WTC11 (cell line): ENCODE results near the gene APOL3. TPM values are rescaled to one million over a fixed set of nuclear protein-coding genes. Genes with fewer than 3 reads are reported as not detected.

Experiments
- ATAC-seq: fragments of 200-7000 bp; cut with Tn5 transposase; 2 replicates; pipeline ENCODE4 v1.10.0; 2021; ENCODE audit warnings: mild to moderate bottlenecking, moderate library complexity
- CTCF ChIA-PET: fragments of 300-600 bp; sonication (Branson Sonifier 250); formaldehyde crosslinking; loops from one replicate; lab custom pipeline; 2021; ENCODE audit warnings: antibody characterized with exemption; lab: Charles Lee
- POLR2A ChIA-PET: fragments of 350-600 bp; sonication (Branson Sonifier 250); formaldehyde crosslinking; loops from one replicate; lab custom pipeline; 2021; ENCODE audit warnings: antibody characterized with exemption; lab: Charles Lee
- DNase-seq: peaks from one replicate; pipeline ENCODE4 v3.0.0; 2021; ENCODE audit warnings: low spot score
- H3K27ac Mint-ChIP-seq: 2 replicates; pipeline ENCODE4 v1.8.0; 2021; ENCODE audit warnings: mixed read lengths
- H3K27me3 Mint-ChIP-seq: 2 replicates; pipeline ENCODE4 v1.8.0; 2021; ENCODE audit warnings: low read depth, mild to moderate bottlenecking, moderate library complexity, mixed read lengths
- H3K36me3 Mint-ChIP-seq: 2 replicates; pipeline ENCODE4 v1.8.0; 2021; ENCODE audit warnings: mixed read lengths
- H3K4me1 Mint-ChIP-seq: 2 replicates; pipeline ENCODE4 v1.8.0; 2022; ENCODE audit warnings: mixed read lengths
- H3K4me3 Mint-ChIP-seq: 2 replicates; pipeline ENCODE4 v1.8.0; 2021; ENCODE audit warnings: mild to moderate bottlenecking, moderate library complexity, mixed read lengths
- H3K9me3 Mint-ChIP-seq: 2 replicates; pipeline ENCODE4 v1.8.0; 2021; ENCODE audit warnings: mixed read lengths
- CBFB ChIP-seq: sonication (generic); formaldehyde crosslinking; IDR thresholded peaks from 2 replicates; pipeline ENCODE4 v1.8.1; 2022; ENCODE audit warnings: mild to moderate bottlenecking, low read depth, missing genetic modification reagents
- GRHL2 ChIP-seq: fragments of 250-450 bp; sonication (Bioruptor Pico); IDR thresholded peaks from 2 replicates; pipeline ENCODE4 v1.8.0; 2022; ENCODE audit warnings: mild to moderate bottlenecking, moderate library complexity; ENCODE audit not compliant: insufficient replicate concordance, severe bottlenecking
- IRF2 ChIP-seq: sonication (generic); formaldehyde crosslinking; IDR thresholded peaks from 2 replicates; pipeline ENCODE4 v1.8.0; 2022; ENCODE audit warnings: low read depth, missing genetic modification reagents, borderline replicate concordance
- NFYB ChIP-seq: sonication (generic); formaldehyde crosslinking; conservative IDR thresholded peaks from 2 replicates; pipeline ENCODE4 v1.8.0; 2022; ENCODE audit warnings: low read depth, missing genetic modification reagents
- NR1H2 ChIP-seq: sonication (generic); formaldehyde crosslinking; IDR thresholded peaks from 2 replicates; pipeline ENCODE4 v1.9.0; 2021; ENCODE audit warnings: mild to moderate bottlenecking, moderate library complexity, missing genetic modification reagents
- NR3C1 ChIP-seq: sonication (generic); formaldehyde crosslinking; conservative IDR thresholded peaks from 2 replicates; pipeline ENCODE4 v1.8.1; 2023; ENCODE audit warnings: low read depth, mild to moderate bottlenecking, missing genetic modification reagents
- SMAD4 ChIP-seq: sonication (generic); formaldehyde crosslinking; IDR thresholded peaks from 2 replicates; pipeline ENCODE4 v1.8.0; 2022; ENCODE audit warnings: mild to moderate bottlenecking, missing genetic modification reagents
- TEAD1 ChIP-seq: sonication (generic); formaldehyde crosslinking; IDR thresholded peaks from 2 replicates; pipeline ENCODE4 v1.8.0; 2022; ENCODE audit warnings: mild to moderate bottlenecking, missing genetic modification reagents
- ZNF416 ChIP-seq: fragments of 250-450 bp; sonication (Bioruptor Pico); IDR thresholded peaks from 2 replicates; pipeline ENCODE4 v1.9.0; 2021; ENCODE audit warnings: mild to moderate bottlenecking, inconsistent platforms
- total RNA-seq: library from RNA; stranded (reverse); gene quantifications from 3 replicates; pipeline ENCODE4 v1.2.3, GENCODE V29; 2021
- TF ChIP-seq, protein P1 (sequence below): sonication (generic); formaldehyde crosslinking; IDR thresholded peaks from 2 replicates; pipeline ENCODE4 v1.8.0; 2022; ENCODE audit warnings: mild to moderate bottlenecking, missing genetic modification reagents
- TF ChIP-seq, protein P2 (sequence below): sonication (generic); formaldehyde crosslinking; IDR thresholded peaks from 2 replicates; pipeline ENCODE4 v1.8.1; 2022; ENCODE audit warnings: low read depth, missing genetic modification reagents, borderline replicate concordance
- TF ChIP-seq, protein P3 (sequence below): fragments of 250-450 bp; sonication (Bioruptor Pico); IDR thresholded peaks from 2 replicates; pipeline ENCODE4 v1.9.0; 2021; ENCODE audit warnings: mild to moderate bottlenecking
- TF ChIP-seq, protein P4 (sequence below): sonication (generic); formaldehyde crosslinking; conservative IDR thresholded peaks from 2 replicates; pipeline ENCODE4 v1.8.1; 2023; ENCODE audit warnings: mild to moderate bottlenecking, low read depth, missing genetic modification reagents, moderate library complexity
- TF ChIP-seq, protein P5 (sequence below): sonication (generic); formaldehyde crosslinking; IDR thresholded peaks from 2 replicates; pipeline ENCODE4 v1.8.0; 2022; ENCODE audit warnings: missing genetic modification reagents

Gene APOL3
- total RNA-seq, 1 experiment from 2014 or later = 0.26 TPM

DNA sequence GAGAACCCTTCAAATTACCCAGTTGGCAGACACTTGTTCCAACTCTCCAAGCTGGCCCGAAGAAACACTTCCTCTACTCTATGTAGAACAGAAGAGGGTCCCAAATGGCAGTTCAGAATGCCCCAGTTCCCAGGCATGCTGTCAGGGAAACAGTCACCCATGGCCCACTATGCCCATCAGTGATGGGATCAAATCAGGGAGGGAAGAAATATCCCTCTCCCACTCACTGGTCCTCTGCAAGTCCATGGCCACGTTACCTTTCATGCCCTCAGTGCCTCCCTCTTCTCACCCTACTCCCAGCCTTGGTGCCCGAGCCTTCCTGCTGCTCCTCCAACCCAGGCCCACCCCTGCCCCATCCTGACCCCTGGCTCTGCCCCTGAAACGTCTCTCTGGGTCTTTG is 16.6 kb downstream of the APOL3 start (continued):
- TF ChIP-seq ZNF416 (CRISPR knock-in tag) = no peak

DNA sequence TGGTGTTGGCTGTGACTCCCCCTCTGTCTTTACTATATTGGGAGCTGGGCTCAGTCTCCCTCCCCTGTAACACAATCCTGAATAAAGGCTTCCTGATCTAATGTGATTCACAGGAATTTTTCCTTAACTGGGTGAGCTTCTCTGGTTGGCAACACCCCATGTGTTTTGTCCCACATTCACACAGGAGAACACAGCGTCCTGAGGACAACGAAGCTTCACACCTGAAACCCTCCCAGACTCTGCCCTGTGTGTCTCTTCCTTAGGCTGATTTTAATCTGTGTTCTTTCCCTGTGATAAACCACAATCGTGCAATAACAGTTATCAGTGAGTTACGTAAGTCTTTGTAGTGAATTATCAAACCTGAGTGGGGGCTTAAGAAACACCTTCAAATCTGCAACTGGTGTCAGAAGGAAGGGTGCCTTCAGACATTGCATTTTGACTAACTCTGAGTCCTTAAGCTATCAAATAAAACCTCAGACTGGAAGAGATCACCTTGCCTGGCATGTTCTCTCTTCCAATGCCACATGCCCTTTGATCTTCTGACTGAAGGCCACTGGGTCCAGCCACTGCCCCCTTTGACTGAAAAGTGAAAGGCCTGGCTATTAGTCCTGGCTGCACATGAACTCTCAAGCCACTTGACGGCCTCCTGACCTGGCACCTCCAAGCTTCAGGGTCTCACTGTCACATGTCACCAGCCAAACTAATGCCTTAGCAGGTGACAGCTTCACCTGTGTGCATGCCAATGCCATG is 17.3 kb downstream of the APOL3 start:
- CTCF ChIA-PET = interaction anchor here (0.7 to 4.2 kb wide), 2 partner anchors 37 to 175 kb away, joined by 3 to 25 read pairs; no protein-coding TSS in a partner anchor

More for the DNA sequence above, 17.3 kb downstream of the APOL3 start:
- DNase-seq = no peak
- peaks cover 23% of the 10 kb centered on the region for H3K4me1 Mint-ChIP-seq
- H3K27ac Mint-ChIP-seq = no peak overlapping the region
- ATAC-seq = no peak
- H3K4me3 Mint-ChIP-seq = no peak overlapping the region
- POLR2A ChIA-PET = no interaction called here
- H3K27me3 Mint-ChIP-seq = no peaks in the 10 kb centered on the region; the same call in 1 of the 2 replicates
- no peaks in the 10 kb centered on the region for H3K9me3 Mint-ChIP-seq
- TF ChIP-seq IRF2 (CRISPR knock-in tag) (no peak), TEAD1 (CRISPR knock-in tag) (no peak), SMAD4 (CRISPR knock-in tag) (no peak), CBFB (no peak), NR3C1 (CRISPR knock-in tag) (no peak), GRHL2 (no peak), NFYB (CRISPR knock-in tag) (no peak), NR1H2 (CRISPR knock-in tag) (no peak)
- TF ChIP-seq, protein P1, sequence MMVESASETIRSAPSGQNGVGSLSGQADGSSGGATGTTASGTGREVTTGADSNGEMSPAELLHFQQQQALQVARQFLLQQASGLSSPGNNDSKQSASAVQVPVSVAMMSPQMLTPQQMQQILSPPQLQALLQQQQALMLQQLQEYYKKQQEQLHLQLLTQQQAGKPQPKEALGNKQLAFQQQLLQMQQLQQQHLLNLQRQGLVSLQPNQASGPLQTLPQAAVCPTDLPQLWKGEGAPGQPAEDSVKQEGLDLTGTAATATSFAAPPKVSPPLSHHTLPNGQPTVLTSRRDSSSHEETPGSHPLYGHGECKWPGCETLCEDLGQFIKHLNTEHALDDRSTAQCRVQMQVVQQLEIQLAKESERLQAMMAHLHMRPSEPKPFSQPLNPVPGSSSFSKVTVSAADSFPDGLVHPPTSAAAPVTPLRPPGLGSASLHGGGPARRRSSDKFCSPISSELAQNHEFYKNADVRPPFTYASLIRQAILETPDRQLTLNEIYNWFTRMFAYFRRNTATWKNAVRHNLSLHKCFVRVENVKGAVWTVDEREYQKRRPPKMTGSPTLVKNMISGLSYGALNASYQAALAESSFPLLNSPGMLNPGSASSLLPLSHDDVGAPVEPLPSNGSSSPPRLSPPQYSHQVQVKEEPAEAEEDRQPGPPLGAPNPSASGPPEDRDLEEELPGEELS (CRISPR knock-in tag) = no peak
- TF ChIP-seq, protein P2, sequence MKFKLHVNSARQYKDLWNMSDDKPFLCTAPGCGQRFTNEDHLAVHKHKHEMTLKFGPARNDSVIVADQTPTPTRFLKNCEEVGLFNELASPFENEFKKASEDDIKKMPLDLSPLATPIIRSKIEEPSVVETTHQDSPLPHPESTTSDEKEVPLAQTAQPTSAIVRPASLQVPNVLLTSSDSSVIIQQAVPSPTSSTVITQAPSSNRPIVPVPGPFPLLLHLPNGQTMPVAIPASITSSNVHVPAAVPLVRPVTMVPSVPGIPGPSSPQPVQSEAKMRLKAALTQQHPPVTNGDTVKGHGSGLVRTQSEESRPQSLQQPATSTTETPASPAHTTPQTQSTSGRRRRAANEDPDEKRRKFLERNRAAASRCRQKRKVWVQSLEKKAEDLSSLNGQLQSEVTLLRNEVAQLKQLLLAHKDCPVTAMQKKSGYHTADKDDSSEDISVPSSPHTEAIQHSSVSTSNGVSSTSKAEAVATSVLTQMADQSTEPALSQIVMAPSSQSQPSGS (CRISPR knock-in tag) = no peak
- TF ChIP-seq, protein P3, sequence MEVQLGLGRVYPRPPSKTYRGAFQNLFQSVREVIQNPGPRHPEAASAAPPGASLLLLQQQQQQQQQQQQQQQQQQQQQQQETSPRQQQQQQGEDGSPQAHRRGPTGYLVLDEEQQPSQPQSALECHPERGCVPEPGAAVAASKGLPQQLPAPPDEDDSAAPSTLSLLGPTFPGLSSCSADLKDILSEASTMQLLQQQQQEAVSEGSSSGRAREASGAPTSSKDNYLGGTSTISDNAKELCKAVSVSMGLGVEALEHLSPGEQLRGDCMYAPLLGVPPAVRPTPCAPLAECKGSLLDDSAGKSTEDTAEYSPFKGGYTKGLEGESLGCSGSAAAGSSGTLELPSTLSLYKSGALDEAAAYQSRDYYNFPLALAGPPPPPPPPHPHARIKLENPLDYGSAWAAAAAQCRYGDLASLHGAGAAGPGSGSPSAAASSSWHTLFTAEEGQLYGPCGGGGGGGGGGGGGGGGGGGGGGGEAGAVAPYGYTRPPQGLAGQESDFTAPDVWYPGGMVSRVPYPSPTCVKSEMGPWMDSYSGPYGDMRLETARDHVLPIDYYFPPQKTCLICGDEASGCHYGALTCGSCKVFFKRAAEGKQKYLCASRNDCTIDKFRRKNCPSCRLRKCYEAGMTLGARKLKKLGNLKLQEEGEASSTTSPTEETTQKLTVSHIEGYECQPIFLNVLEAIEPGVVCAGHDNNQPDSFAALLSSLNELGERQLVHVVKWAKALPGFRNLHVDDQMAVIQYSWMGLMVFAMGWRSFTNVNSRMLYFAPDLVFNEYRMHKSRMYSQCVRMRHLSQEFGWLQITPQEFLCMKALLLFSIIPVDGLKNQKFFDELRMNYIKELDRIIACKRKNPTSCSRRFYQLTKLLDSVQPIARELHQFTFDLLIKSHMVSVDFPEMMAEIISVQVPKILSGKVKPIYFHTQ (CRISPR knock-in tag) = no peak
- TF ChIP-seq, protein P4, sequence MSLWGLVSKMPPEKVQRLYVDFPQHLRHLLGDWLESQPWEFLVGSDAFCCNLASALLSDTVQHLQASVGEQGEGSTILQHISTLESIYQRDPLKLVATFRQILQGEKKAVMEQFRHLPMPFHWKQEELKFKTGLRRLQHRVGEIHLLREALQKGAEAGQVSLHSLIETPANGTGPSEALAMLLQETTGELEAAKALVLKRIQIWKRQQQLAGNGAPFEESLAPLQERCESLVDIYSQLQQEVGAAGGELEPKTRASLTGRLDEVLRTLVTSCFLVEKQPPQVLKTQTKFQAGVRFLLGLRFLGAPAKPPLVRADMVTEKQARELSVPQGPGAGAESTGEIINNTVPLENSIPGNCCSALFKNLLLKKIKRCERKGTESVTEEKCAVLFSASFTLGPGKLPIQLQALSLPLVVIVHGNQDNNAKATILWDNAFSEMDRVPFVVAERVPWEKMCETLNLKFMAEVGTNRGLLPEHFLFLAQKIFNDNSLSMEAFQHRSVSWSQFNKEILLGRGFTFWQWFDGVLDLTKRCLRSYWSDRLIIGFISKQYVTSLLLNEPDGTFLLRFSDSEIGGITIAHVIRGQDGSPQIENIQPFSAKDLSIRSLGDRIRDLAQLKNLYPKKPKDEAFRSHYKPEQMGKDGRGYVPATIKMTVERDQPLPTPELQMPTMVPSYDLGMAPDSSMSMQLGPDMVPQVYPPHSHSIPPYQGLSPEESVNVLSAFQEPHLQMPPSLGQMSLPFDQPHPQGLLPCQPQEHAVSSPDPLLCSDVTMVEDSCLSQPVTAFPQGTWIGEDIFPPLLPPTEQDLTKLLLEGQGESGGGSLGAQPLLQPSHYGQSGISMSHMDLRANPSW (CRISPR knock-in tag) = no peak
- TF ChIP-seq, protein P5, sequence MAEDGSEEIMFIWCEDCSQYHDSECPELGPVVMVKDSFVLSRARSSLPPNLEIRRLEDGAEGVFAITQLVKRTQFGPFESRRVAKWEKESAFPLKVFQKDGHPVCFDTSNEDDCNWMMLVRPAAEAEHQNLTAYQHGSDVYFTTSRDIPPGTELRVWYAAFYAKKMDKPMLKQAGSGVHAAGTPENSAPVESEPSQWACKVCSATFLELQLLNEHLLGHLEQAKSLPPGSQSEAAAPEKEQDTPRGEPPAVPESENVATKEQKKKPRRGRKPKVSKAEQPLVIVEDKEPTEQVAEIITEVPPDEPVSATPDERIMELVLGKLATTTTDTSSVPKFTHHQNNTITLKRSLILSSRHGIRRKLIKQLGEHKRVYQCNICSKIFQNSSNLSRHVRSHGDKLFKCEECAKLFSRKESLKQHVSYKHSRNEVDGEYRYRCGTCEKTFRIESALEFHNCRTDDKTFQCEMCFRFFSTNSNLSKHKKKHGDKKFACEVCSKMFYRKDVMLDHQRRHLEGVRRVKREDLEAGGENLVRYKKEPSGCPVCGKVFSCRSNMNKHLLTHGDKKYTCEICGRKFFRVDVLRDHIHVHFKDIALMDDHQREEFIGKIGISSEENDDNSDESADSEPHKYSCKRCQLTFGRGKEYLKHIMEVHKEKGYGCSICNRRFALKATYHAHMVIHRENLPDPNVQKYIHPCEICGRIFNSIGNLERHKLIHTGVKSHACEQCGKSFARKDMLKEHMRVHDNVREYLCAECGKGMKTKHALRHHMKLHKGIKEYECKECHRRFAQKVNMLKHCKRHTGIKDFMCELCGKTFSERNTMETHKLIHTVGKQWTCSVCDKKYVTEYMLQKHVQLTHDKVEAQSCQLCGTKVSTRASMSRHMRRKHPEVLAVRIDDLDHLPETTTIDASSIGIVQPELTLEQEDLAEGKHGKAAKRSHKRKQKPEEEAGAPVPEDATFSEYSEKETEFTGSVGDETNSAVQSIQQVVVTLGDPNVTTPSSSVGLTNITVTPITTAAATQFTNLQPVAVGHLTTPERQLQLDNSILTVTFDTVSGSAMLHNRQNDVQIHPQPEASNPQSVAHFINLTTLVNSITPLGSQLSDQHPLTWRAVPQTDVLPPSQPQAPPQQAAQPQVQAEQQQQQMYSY = no peak
- no peaks in the 10 kb centered on the region for H3K36me3 Mint-ChIP-seq
